ENCODE data around the gene PRKD1. TPM values are rescaled to one million over a fixed set of nuclear protein-coding genes. Genes with fewer than 3 reads are reported as not detected.

The PRKD1 gene
- total and polyA plus RNA-seq, 10 of the 15 experiments (the other 5 are each of a cell fraction or from before 2014, with no cell fraction given) = 0.02 to 0.56 TPM; not detected in 8

GRCh38 chr14:29800961-29801360, 126.7 kb downstream of the PRKD1 start:
- no TSS peak for BruUV-seq (replicated peaks)
- no peak for FAIRE-seq
- no peak for ATAC-seq

More at GRCh38 chr14:29800961-29801360, 126.7 kb downstream of the PRKD1 start:
- no peaks in the 10 kb centered on the region for H3K36me3 ChIP-seq (ENCODE audit: control insufficient read depth in 2 of 2, insufficient read depth in 2 of 2, low read length in 1 of 2)
- H3K4me1 ChIP-seq (ENCODE audit: control insufficient read depth, insufficient read depth, low read length) = no peaks in the 10 kb centered on the region
- in situ Hi-C loops (cut with MboI) = no loop called here
- H3K9ac ChIP-seq (ENCODE audit: control insufficient read depth, insufficient read depth, low read length) = no peak overlapping the region
- H3K27me3 ChIP-seq (replicated peaks in 1 of 2; ENCODE audit: control insufficient read depth in 2 of 2, insufficient read depth in 2 of 2, low read length in 1 of 2) = no peaks in the 10 kb centered on the region
- no peak overlapping the region for H2AFZ ChIP-seq (ENCODE audit: control insufficient read depth, low read depth, low read length)
- POLR2A ChIA-PET = no interaction called here
- H4K20me1 ChIP-seq (ENCODE audit: control insufficient read depth, insufficient read depth) = no peaks in the 10 kb centered on the region
- intact Hi-C loops (cut with micrococcal nuclease; ENCODE audit: unreplicated experiment) = no loop called here
- no peak overlapping the region for H3K27ac ChIP-seq (ENCODE audit: control insufficient read depth, insufficient read depth)
- no peaks in the 10 kb centered on the region for H3K9me3 ChIP-seq (replicated peaks; ENCODE audit: control insufficient read depth, insufficient read depth, low read length)
- DNase-seq (ENCODE audit: low read depth, low spot score) = no peak
- RAD21 ChIA-PET (ENCODE audit: unreplicated experiment) = no interaction called here
- TF ChIP-seq IRF3 (IDR thresholded peaks at IDR 0.05) (no peak), SP1 (IDR thresholded peaks at IDR 0.05; ENCODE audit: low read depth, low read length) (no peak), RAD51 (IDR thresholded peaks at IDR 0.05) (no peak), ZBTB11 (CRISPR knock-in tag; IDR thresholded peaks at IDR 0.05) (no peak)
- no peak overlapping the region for H3K4me3 ChIP-seq
- SMC1A ChIA-PET (ENCODE audit: uncharacterized antibody, unreplicated experiment) = no interaction called here
- no peak overlapping the region for H3K4me2 ChIP-seq (ENCODE audit: control insufficient read depth, insufficient read depth)
- CTCF ChIA-PET = no interaction called here
- no peaks in the 10 kb centered on the region for H3K79me2 ChIP-seq (ENCODE audit: control insufficient read depth, insufficient read depth, low read length)
